Lung (tissue), 12 donors: ENCODE data around the gene GRIN2A. TPM values are rescaled to one million over a fixed set of nuclear protein-coding genes. Genes with fewer than 3 reads are reported as not detected.

Source experiments
- ATAC-seq: fragments of 200-7000 bp; cut with Tn5 transposase; one replicate; pipeline ENCODE4 v1.9.1; 2020; ENCODE audit warnings: moderate number of reproducible peaks; ENCODE audit not compliant: insufficient read depth, low FRiP score
- DNase-seq, 3 donors: peaks; one replicate each; pipeline ENCODE4 v3.0.0-alpha.2; 2013 to 2017
- H3K27ac ChIP-seq, 2 donors: one replicate each; pipeline ENCODE4 v1.5.1; 2013; ENCODE audit warnings: mild to moderate bottlenecking in 2 of 2, moderate library complexity in 2 of 2, control low read depth in 1 of 2, inconsistent platforms in 1 of 2, low read depth in 1 of 2, low read length in 1 of 2
- H3K27me3 ChIP-seq, 3 donors: one replicate each; pipeline ENCODE4 v1.5.1; 2013; ENCODE audit warnings: low read length in 2 of 3; ENCODE audit not compliant: control insufficient read depth in 3 of 3, insufficient read depth in 3 of 3
- H3K36me3 ChIP-seq, 4 donors: one replicate each; pipeline ENCODE4 v1.5.1; 2013; ENCODE audit warnings: low read length in 4 of 4, mild to moderate bottlenecking in 1 of 4, moderate library complexity in 1 of 4; ENCODE audit not compliant: control insufficient read depth in 4 of 4, insufficient read depth in 4 of 4
- H3K4me1 ChIP-seq, 5 donors: one replicate each; pipeline ENCODE4 v1.5.1; 2013; ENCODE audit warnings: low read length in 5 of 5, mild to moderate bottlenecking in 2 of 5, moderate library complexity in 1 of 5; ENCODE audit not compliant: control insufficient read depth in 5 of 5, insufficient read depth in 5 of 5
- H3K4me3 ChIP-seq: one replicate; pipeline ENCODE4 v1.5.1; 2013; ENCODE audit warnings: mild to moderate bottlenecking, control low read depth, moderate library complexity
- H3K9ac ChIP-seq, 2 donors: one replicate each; pipeline ENCODE4 v1.5.1; 2013; ENCODE audit warnings: low read length in 2 of 2, control low read depth in 1 of 2; ENCODE audit not compliant: insufficient read depth in 1 of 2
- H3K9me3 ChIP-seq, 4 donors: one replicate each; pipeline ENCODE4 v1.5.1; 2013; ENCODE audit warnings: low read length in 3 of 4, mild to moderate bottlenecking in 1 of 4, moderate library complexity in 1 of 4; ENCODE audit not compliant: control insufficient read depth in 4 of 4, insufficient read depth in 3 of 4
- CTCF ChIP-seq: IDR thresholded peaks from 2 replicates; pipeline ENCODE4 v1.5.1; 2012; ENCODE audit warnings: mild to moderate bottlenecking; ENCODE audit errors: control extremely low read depth, extremely low read depth
- WGBS, 2 donors: extraction: QIAGEN DNeasy Blood & Tissue Kit; methylation state at CpG; one replicate each; pipeline ENCODE4 v1.1.7; 2013; 5-methylcytosine and 5-hydroxymethylcytosine counted together
- polyA plus RNA-seq, 2 donors: library from polyadenylated mRNA; stranded (reverse); fragments of 200-250 nt; gene quantifications; one replicate each; pipeline ENCODE4 v1.2.1, GENCODE V29; 2013
- total RNA-seq, 2 donors: library from RNA; depleted of rRNA in 1 of 2; stranded (reverse); fragments of >200 nt in 1 of 2; gene quantifications; one replicate each; pipeline ENCODE4 v1.2.1, GENCODE V29; 2014 to 2021
- donor health status: control.
- donor health status: control.
- donor health status: Bipolar disorder and iron deficiency.
- donor health status: healthy.
- donor health status: DM: yes; HTN: yes; CAD: no.

GRIN2A gene
- total and polyA plus RNA-seq, 4 donors, result 0.02 to 0.37 (median 0.10) TPM

DNA sequence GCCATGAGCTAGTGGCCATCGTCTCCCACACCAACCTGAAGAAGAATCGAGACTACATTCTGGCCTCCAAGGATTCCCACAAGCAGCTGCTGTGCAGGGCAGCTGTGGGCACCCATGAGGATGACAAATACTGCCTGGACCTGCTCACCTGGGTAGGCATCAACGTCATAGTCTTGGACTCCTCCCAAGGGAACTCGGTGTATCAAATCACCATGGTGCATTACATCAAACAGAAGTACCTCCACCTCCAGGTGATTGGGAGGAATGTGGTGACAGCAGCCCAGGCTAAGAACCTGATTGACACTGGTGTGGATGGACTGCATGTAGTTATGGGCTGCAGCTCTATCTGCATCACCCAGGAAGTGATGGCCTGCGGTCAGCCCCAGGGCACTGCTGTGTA is 70.2 kb downstream of the GRIN2A start:
- Histone ChIP-seq H3K27ac (no peak overlapping the region), H3K4me1 (no peaks in the 10 kb centered on the region), H3K36me3 (no peaks in the 10 kb centered on the region), H3K9ac (no peak overlapping the region), H3K4me3 (no peak overlapping the region), H3K9me3 (peaks cover 0 to 2% (median 0%) of the 10 kb centered on the region in 4 donors), H3K27me3 (no peaks in the 10 kb centered on the region)
- ATAC-seq (no peak), DNase-seq (no peak)
- WGBS, 2 donors, result 92 to 96% methylated on average over 5 of the region's 5 CpGs
- no peak for TF ChIP-seq CTCF

GRCh38 chr16:10111156-10111761 is 71.0 kb downstream of the GRIN2A start:
- Histone ChIP-seq H3K4me3 (no peak overlapping the region), H3K9me3 (peaks cover 0 to 2% (median 0%) of the 10 kb centered on the region in 4 donors), H3K27me3 (no peaks in the 10 kb centered on the region), H3K9ac (no peak overlapping the region), H3K27ac (no peak overlapping the region), H3K36me3 (no peaks in the 10 kb centered on the region), H3K4me1 (no peaks in the 10 kb centered on the region)
- ATAC-seq (no peak), DNase-seq (no peak)
- TF ChIP-seq CTCF, result no peak
- 84 to 90% methylated on average over 26 of the region's 26 CpGs for WGBS, 2 donors

GRCh38 chr16:10110552-10110951 is 71.7 kb downstream of the GRIN2A start:
- Histone ChIP-seq H3K4me3 (no peak overlapping the region), H3K27ac (no peak overlapping the region), H3K27me3 (no peaks in the 10 kb centered on the region), H3K4me1 (no peaks in the 10 kb centered on the region), H3K36me3 (no peaks in the 10 kb centered on the region), H3K9ac (no peak overlapping the region), H3K9me3 (peaks cover 0 to 2% (median 0%) of the 10 kb centered on the region in 4 donors)
- DNase-seq, result no peak
- TF ChIP-seq CTCF, result no peak
- ATAC-seq, result no peak
- 35 to 60% methylated on average over 4 of the region's 4 CpGs for WGBS, 2 donors

- DNase-seq, result no peak
- Histone ChIP-seq H3K27ac (no peak overlapping the region), H3K4me3 (no peak overlapping the region), H3K36me3 (no peaks in the 10 kb centered on the region), H3K9me3 (peaks cover 0 to 2% (median 0%) of the 10 kb centered on the region in 4 donors), H3K9ac (no peak overlapping the region), H3K27me3 (no peaks in the 10 kb centered on the region), H3K4me1 (no peaks in the 10 kb centered on the region)
- 95 to 96% methylated on average over 1 of the region's 1 CpG for WGBS, 2 donors
- no peak for TF ChIP-seq CTCF
- ATAC-seq, result no peak
Observed at GRCh38 chr16:10107081-10107480, 75.1 kb downstream of the GRIN2A start.
